HG03175 (cell line): ENCODE measurements around the gene ELOVL3.
"Not testable (repeated sequence)": the region's sequence is repeated elsewhere in the genome, so short reads cannot be mapped to it uniquely, and the experiment has no call there.

Experiments
- ATAC-seq: cut with Tn5 transposase; IDR thresholded peaks from one replicate; pipeline ENCODE4 v1.9.1; 2021; ENCODE audit warnings: mild to moderate bottlenecking, moderate library complexity; ENCODE audit not compliant: unreplicated experiment

Gene ELOVL3

GRCh38 chr10:102246261-102246660 is 20.2 kb downstream of the ELOVL3 start:
- ATAC-seq = no peak

GRCh38 chr10:102247734-102248133 is 21.6 kb downstream of the ELOVL3 start:
- ATAC-seq = no peak

GRCh38 chr10:102252508-102252907 is 26.4 kb downstream of the ELOVL3 start:
- ATAC-seq = not testable (repeated sequence)

- no peak for ATAC-seq
Measured at GRCh38 chr10:102254426-102254825, 28.3 kb downstream of the ELOVL3 start.

GRCh38 chr10:102255404-102255803 is 29.3 kb downstream of the ELOVL3 start:
- ATAC-seq = no peak

- ATAC-seq = no peak
Measured at GRCh38 chr10:102261196-102261595, 35.1 kb downstream of the ELOVL3 start.

GRCh38 chr10:102261842-102262241 is 35.7 kb downstream of the ELOVL3 start:
- no peak for ATAC-seq

- no peak for ATAC-seq
Measured at GRCh38 chr10:102262744-102263370, 36.8 kb downstream of the ELOVL3 start.

- ATAC-seq = no peak
Measured at GRCh38 chr10:102264371-102264770, 38.3 kb downstream of the ELOVL3 start.

- ATAC-seq = no peak
Measured at GRCh38 chr10:102266670-102267069, 40.6 kb downstream of the ELOVL3 start.

- ATAC-seq = no peak
Measured at GRCh38 chr10:102267748-102268147, 41.6 kb downstream of the ELOVL3 start.

- no peak for ATAC-seq
Measured at GRCh38 chr10:102268375-102268888, 42.3 kb downstream of the ELOVL3 start.

- ATAC-seq = no peak
Measured at GRCh38 chr10:102269017-102269416, 42.9 kb downstream of the ELOVL3 start.

GRCh38 chr10:102274062-102274461 is 48.0 kb downstream of the ELOVL3 start:
- no peak for ATAC-seq

- ATAC-seq = no peak
Measured at GRCh38 chr10:102275343-102275742, 49.2 kb downstream of the ELOVL3 start.

GRCh38 chr10:102279104-102279503 is 53.0 kb downstream of the ELOVL3 start:
- ATAC-seq = no peak
